ENCODE data around the gene SETDB1. TPM values are rescaled to one million over a fixed set of nuclear protein-coding genes. Genes with fewer than 3 reads are reported as not detected.

Gene SETDB1
- total RNA-seq, 1 donor from 2014 or later, result 45.8 TPM

DNA sequence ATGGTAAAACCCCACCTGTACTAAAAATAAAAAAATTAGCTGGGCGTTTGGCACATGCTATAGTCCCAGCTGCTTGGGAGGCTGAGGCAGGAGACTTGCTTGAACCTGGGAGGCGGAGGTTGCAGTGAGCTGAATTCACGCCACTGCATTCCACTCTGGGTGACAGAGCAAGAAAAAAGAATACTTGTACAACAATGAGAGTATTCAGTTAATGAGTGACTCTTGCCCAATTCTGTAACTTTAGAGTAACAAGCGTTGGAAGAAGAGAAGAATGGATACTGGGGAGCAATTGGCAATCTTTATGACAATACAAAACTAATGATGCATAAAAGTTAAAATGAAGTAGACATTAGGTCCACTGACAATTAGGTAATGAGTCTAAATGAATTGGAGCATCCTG, 66.5 kb downstream of the SETDB1 start:
- no peaks in the 10 kb centered on the region for H3K27me3 ChIP-seq
- intact Hi-C loops (cut with DNase I), result no loop called here
- H3K9me3 ChIP-seq, result no peaks in the 10 kb centered on the region
- no peak overlapping the region for H3K27ac ChIP-seq
- ATAC-seq (no peak), DNase-seq (no peak)
- no peak overlapping the region for H3K4me3 ChIP-seq
- TF ChIP-seq, protein P1, sequence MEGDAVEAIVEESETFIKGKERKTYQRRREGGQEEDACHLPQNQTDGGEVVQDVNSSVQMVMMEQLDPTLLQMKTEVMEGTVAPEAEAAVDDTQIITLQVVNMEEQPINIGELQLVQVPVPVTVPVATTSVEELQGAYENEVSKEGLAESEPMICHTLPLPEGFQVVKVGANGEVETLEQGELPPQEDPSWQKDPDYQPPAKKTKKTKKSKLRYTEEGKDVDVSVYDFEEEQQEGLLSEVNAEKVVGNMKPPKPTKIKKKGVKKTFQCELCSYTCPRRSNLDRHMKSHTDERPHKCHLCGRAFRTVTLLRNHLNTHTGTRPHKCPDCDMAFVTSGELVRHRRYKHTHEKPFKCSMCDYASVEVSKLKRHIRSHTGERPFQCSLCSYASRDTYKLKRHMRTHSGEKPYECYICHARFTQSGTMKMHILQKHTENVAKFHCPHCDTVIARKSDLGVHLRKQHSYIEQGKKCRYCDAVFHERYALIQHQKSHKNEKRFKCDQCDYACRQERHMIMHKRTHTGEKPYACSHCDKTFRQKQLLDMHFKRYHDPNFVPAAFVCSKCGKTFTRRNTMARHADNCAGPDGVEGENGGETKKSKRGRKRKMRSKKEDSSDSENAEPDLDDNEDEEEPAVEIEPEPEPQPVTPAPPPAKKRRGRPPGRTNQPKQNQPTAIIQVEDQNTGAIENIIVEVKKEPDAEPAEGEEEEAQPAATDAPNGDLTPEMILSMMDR (IDR thresholded peaks at IDR 0.05), result no peak
- peaks cover 10% of the 10 kb centered on the region for H3K36me3 ChIP-seq
- H3K4me1 ChIP-seq, result peaks cover 4% of the 10 kb centered on the region

DNA sequence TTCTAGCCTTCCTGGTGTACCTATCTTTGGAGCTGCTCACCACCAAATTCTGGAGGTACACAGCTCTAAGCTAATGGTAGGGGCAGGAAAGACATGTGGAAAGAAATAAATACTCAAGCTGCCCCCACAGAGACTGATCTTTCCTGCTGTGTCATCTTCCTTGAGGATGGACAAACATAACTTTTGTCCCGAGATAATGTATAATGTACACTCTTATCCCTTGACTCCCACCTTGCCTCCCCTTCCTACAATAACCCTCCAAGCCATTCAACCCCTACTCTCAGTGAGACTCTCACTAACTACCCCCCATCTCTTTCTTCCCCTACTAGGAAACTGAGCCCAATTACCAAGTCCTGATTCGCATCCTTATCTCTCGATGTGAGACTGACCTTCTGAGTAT, 68.1 kb downstream of the SETDB1 start:
- ATAC-seq (no peak), DNase-seq (no peak)
- Histone ChIP-seq H3K36me3 (peaks cover 27% of the 10 kb centered on the region), H3K27ac (no peak overlapping the region), H3K4me1 (peaks cover 4% of the 10 kb centered on the region), H3K27me3 (no peaks in the 10 kb centered on the region), H3K9me3 (no peaks in the 10 kb centered on the region), H3K4me3 (no peak overlapping the region)
- TF ChIP-seq, protein P1 (IDR thresholded peaks at IDR 0.05), result no peak
- intact Hi-C loops (cut with DNase I), result no loop called here

DNA sequence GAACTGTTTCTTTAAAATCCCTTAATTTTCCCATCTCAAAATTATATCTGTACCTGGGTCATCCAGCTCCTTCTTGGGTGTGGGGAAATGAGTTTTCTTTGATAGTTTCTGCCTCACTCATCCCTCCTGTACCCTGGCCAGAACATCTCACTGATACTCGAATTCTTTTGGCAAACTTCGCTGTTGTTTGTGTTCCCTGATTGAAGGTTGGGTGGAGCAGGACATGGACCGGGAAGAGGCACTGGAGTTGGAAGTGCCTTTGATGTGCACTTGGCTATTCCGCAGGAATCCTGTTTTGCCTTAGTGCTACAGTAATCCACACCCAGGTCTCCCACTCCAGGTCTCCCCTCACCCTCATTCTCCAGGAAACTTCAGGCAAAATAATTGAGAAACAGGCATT, 69.3 kb downstream of the SETDB1 start:
- intact Hi-C loops (cut with DNase I), result no loop called here
- ATAC-seq (no peak), DNase-seq (no peak)
- Histone ChIP-seq H3K4me3 (no peak overlapping the region), H3K4me1 (peaks cover 4% of the 10 kb centered on the region), H3K36me3 (peaks cover 37% of the 10 kb centered on the region), H3K27ac (no peak overlapping the region), H3K27me3 (no peaks in the 10 kb centered on the region), H3K9me3 (no peaks in the 10 kb centered on the region)
- TF ChIP-seq, protein P1 (IDR thresholded peaks at IDR 0.05), result no peak

DNA sequence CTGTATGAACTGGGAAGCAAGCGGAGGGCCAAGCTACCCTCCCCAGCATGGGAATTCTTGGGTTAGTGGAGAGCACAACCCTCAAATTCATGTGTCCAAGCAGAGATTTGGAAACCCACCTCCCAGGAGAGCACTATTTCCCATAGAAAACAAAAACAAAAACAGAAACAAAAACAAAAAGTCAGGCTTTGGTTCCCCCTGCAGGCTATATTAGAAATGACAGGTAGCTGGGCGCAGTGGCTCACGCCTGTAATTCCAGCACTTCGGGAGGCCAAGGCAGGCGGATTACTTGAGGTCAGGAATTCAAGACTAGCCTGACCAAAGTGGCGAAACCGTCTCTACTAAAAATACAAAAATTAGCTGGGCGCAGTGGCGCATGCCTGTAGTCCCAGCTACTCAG, 69.7 kb downstream of the SETDB1 start:
- H3K27ac ChIP-seq, result no peak overlapping the region
- TF ChIP-seq, protein P1 (IDR thresholded peaks at IDR 0.05), result peak; percentile 92
- DNase-seq, result no peak
- H3K4me1 ChIP-seq, result peaks cover 4% of the 10 kb centered on the region
- no peak overlapping the region for H3K4me3 ChIP-seq
- intact Hi-C loops (cut with DNase I), result no loop called here
- peak; percentile 76 for ATAC-seq
- peaks cover 41% of the 10 kb centered on the region for H3K36me3 ChIP-seq
- H3K9me3 ChIP-seq, result no peaks in the 10 kb centered on the region
- no peaks in the 10 kb centered on the region for H3K27me3 ChIP-seq

DNA sequence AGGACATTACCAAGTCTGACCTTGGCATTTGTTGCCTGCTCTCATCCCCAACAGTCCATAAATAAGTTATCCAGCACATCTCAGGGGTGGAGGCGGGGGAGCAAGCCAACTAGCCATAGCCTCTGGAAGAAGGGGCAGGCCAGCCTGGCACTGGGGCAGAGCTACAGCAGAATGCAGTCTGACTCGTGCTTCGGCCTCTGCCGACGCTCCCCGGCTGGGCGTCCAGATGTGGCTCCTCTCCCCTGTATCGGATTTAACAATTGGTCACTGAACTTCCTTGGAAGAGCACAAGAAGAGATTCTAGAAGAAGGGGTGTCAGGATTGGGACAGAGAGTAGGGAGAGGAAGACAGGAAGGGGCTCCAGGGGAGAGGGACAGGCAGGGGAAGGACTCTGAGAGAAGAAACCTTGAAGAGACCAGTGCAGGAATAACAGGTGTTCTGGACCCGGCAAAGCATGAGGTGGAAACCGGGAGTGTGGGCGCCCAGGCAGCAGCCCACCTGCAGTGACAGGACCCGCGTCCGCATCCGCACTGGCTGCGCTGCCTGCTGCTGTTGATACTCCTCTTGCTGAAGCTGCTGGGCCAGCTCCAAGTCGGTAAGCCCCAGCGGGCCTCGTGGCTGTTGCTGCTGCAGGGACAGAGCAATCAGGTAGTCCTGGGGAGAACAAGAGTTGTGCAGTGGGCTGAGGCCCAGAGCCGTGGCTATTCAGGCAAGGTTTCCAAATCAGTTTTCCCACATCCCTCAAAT, 71.1 kb downstream of the SETDB1 start:
- Histone ChIP-seq H3K27ac (no peak overlapping the region), H3K9me3 (no peaks in the 10 kb centered on the region), H3K4me3 (no peak overlapping the region), H3K27me3 (no peaks in the 10 kb centered on the region), H3K36me3 (peaks cover 55% of the 10 kb centered on the region), H3K4me1 (peaks cover 13% of the 10 kb centered on the region)
- intact Hi-C loops (cut with DNase I), result no loop called here
- TF ChIP-seq, protein P1 (IDR thresholded peaks at IDR 0.05), result no peak
- DNase-seq, result no peak
- no peak for ATAC-seq

Data from upper lobe of right lung (tissue), 1 donor.